Chondrocyte (in vitro differentiated cells): ENCODE results near the gene ZBTB25. TPM values are rescaled to one million over a fixed set of nuclear protein-coding genes. Genes with fewer than 3 reads are reported as not detected.

Source experiments
- DNase-seq: peaks from one replicate; pipeline ENCODE4 v3.0.0; 2021; ENCODE audit warnings: mixed read lengths, low spot score
- H3K27ac Mint-ChIP-seq: one replicate; pipeline ENCODE4 v1.8.0; 2021; ENCODE audit warnings: mild to moderate bottlenecking, moderate library complexity, mixed read lengths; ENCODE audit not compliant: unreplicated experiment
- H3K27me3 Mint-ChIP-seq: 2 replicates; pipeline ENCODE4 v1.8.0; 2021; ENCODE audit warnings: low read depth, mixed read lengths
- H3K36me3 Mint-ChIP-seq: 2 replicates; pipeline ENCODE4 v1.8.0; 2021; ENCODE audit warnings: low read depth, mixed read lengths
- H3K4me1 Mint-ChIP-seq: 2 replicates; pipeline ENCODE4 v1.8.0; 2021; ENCODE audit warnings: low read depth, mild to moderate bottlenecking, mixed read lengths
- H3K4me3 Mint-ChIP-seq: one replicate; pipeline ENCODE4 v1.8.0; 2021; ENCODE audit warnings: mild to moderate bottlenecking, moderate library complexity, mixed read lengths; ENCODE audit not compliant: unreplicated experiment
- H3K9me3 Mint-ChIP-seq: 2 replicates; pipeline ENCODE4 v1.8.0; 2021; ENCODE audit warnings: low read depth, mixed read lengths
- CTCF ChIP-seq: fragments of 200-600 bp; sonication (generic); IDR thresholded peaks from 2 replicates; pipeline ENCODE4 v1.5.0; 2021; ENCODE audit warnings: antibody characterized with exemption, mild to moderate bottlenecking, moderate library complexity
- total RNA-seq: library from RNA; stranded (reverse); gene quantifications from 3 replicates; pipeline ENCODE4 v1.2.1, GENCODE V29; 2021

Gene ZBTB25
- total RNA-seq, 1 donor from 2014 or later, result 9.7 TPM

GRCh38 chr14:64461221-64461620 lies 42.4 kb downstream of the ZBTB25 start:
- no peak for TF ChIP-seq CTCF
- no peak overlapping the region for H3K27ac Mint-ChIP-seq
- H3K4me3 Mint-ChIP-seq, result no peak overlapping the region
- no peaks in the 10 kb centered on the region for H3K9me3 Mint-ChIP-seq
- no peak for DNase-seq
- no peaks in the 10 kb centered on the region for H3K27me3 Mint-ChIP-seq
- H3K36me3 Mint-ChIP-seq, result peaks cover 11% of the 10 kb centered on the region
- peaks cover 10% of the 10 kb centered on the region for H3K4me1 Mint-ChIP-seq

GRCh38 chr14:64459405-64460136 lies 44.1 kb downstream of the ZBTB25 start:
- Mint-ChIP-seq H3K27me3 (no peaks in the 10 kb centered on the region), H3K4me3 (no peak overlapping the region), H3K36me3 (peaks cover 18% of the 10 kb centered on the region), H3K4me1 (peaks cover under 1% of the 10 kb centered on the region), H3K27ac (no peak overlapping the region), H3K9me3 (no peaks in the 10 kb centered on the region)
- no peak for DNase-seq
- TF ChIP-seq CTCF, result no peak

GRCh38 chr14:64454671-64455070 lies 49.0 kb downstream of the ZBTB25 start:
- Mint-ChIP-seq H3K4me1 (no peaks in the 10 kb centered on the region), H3K4me3 (no peak overlapping the region), H3K27me3 (no peaks in the 10 kb centered on the region), H3K9me3 (no peaks in the 10 kb centered on the region), H3K36me3 (peaks cover 26% of the 10 kb centered on the region), H3K27ac (no peak overlapping the region)
- no peak for DNase-seq
- TF ChIP-seq CTCF, result no peak

- no peaks in the 10 kb centered on the region for H3K27me3 Mint-ChIP-seq
- no peak overlapping the region for H3K4me3 Mint-ChIP-seq
- no peak overlapping the region for H3K27ac Mint-ChIP-seq
- peaks cover 29% of the 10 kb centered on the region for H3K4me1 Mint-ChIP-seq
- H3K9me3 Mint-ChIP-seq, result no peaks in the 10 kb centered on the region
- peaks cover 16% of the 10 kb centered on the region for H3K36me3 Mint-ChIP-seq
- DNase-seq, result no peak
- TF ChIP-seq CTCF, result no peak
Observed at GRCh38 chr14:64450255-64450654, 53.4 kb downstream of the ZBTB25 start.

- no peaks in the 10 kb centered on the region for H3K27me3 Mint-ChIP-seq
- peak overlapping the region; percentile 80 for H3K27ac Mint-ChIP-seq
- H3K4me3 Mint-ChIP-seq, result no peak overlapping the region
- no peaks in the 10 kb centered on the region for H3K9me3 Mint-ChIP-seq
- peaks cover 11% of the 10 kb centered on the region for H3K36me3 Mint-ChIP-seq
- peak; percentile 27 for TF ChIP-seq CTCF
- no peak for DNase-seq
- peaks cover 48% of the 10 kb centered on the region for H3K4me1 Mint-ChIP-seq
Observed at GRCh38 chr14:64447876-64448670, 55.6 kb downstream of the ZBTB25 start.
